Activated T-helper 1 cell treated with anti-CD3 and anti-CD28 coated beads, Interleukin-12 subunit alpha, Interleukin-12 subunit beta, Interleukin-2, Interleukin-4 antibody, amounts not matched to agents 30 ng/mL and 10 ng/mL and 1 ng/mL, durations not matched to agents 14 hours and 24 hours and 36 hours (primary cell): Measurements from ENCODE around the gene PCK1. TPM values are rescaled to one million over a fixed set of nuclear protein-coding genes. Genes with fewer than 3 reads are reported as not detected.

Experiments used
- DNase-seq: peaks from one replicate; pipeline ENCODE4 v3.0.0; 2021; ENCODE audit warnings: low spot score
- H3K27ac Mint-ChIP-seq: one replicate; pipeline ENCODE4 v1.8.0; 2021; ENCODE audit warnings: mild to moderate bottlenecking, mixed read lengths
- H3K27me3 Mint-ChIP-seq: one replicate; pipeline ENCODE4 v1.8.0; 2022; ENCODE audit warnings: mild to moderate bottlenecking, moderate library complexity, mixed read lengths; ENCODE audit not compliant: insufficient read depth
- H3K36me3 Mint-ChIP-seq: one replicate; pipeline ENCODE4 v1.8.0; 2021; ENCODE audit warnings: low read depth, mixed read lengths
- H3K4me1 Mint-ChIP-seq: one replicate; pipeline ENCODE4 v1.8.0; 2021; ENCODE audit warnings: low read depth, mixed read lengths
- H3K4me3 Mint-ChIP-seq: one replicate; pipeline ENCODE4 v1.8.0; 2021; ENCODE audit warnings: mild to moderate bottlenecking, moderate library complexity, mixed read lengths
- H3K9me3 Mint-ChIP-seq: one replicate; pipeline ENCODE4 v1.8.0; 2021; ENCODE audit warnings: mixed read lengths
- intact Hi-C: fragments of 100-400 bp; cut with micrococcal nuclease; formaldehyde crosslinking; loops from one replicate; pipeline ENCODE4 v1.15.1; 2024
- total RNA-seq: library from RNA; stranded (reverse); gene quantifications from 2 replicates; pipeline ENCODE4 v1.2.3, GENCODE V29; 2022

Gene PCK1
- total RNA-seq, 1 donor from 2014 or later, result not detected

GRCh38 chr20:57594092-57594951 lies 33.4 kb downstream of the PCK1 start:
- H3K4me3 Mint-ChIP-seq, result no peak overlapping the region
- DNase-seq, result peak; percentile 17
- intact Hi-C loops, result loop anchor here (1.0 kb wide), 3 partner anchors 80 to 213 kb away; no protein-coding TSS in a partner anchor

GRCh38 chr20:57595041-57596030 lies 34.4 kb downstream of the PCK1 start:
- Mint-ChIP-seq H3K4me1 (no peaks in the 10 kb centered on the region), H3K27ac (no peak overlapping the region), H3K4me3 (no peak overlapping the region), H3K9me3 (no peaks in the 10 kb centered on the region), H3K36me3 (no peaks in the 10 kb centered on the region), H3K27me3 (peaks cover 21% of the 10 kb centered on the region)
- intact Hi-C loops, result no loop called here
- no peak for DNase-seq

More at GRCh38 chr20:57594092-57594951, 33.4 kb downstream of the PCK1 start:
- Mint-ChIP-seq H3K36me3 (no peaks in the 10 kb centered on the region), H3K27ac (no peak overlapping the region), H3K4me1 (no peaks in the 10 kb centered on the region), H3K9me3 (no peaks in the 10 kb centered on the region), H3K27me3 (peaks cover 18% of the 10 kb centered on the region)

GRCh38 chr20:57596358-57596757 lies 35.4 kb downstream of the PCK1 start:
- no peaks in the 10 kb centered on the region for H3K9me3 Mint-ChIP-seq
- peaks cover 9% of the 10 kb centered on the region for H3K4me1 Mint-ChIP-seq
- peaks cover 26% of the 10 kb centered on the region for H3K27me3 Mint-ChIP-seq
- DNase-seq, result no peak
- H3K27ac Mint-ChIP-seq, result no peak overlapping the region
- no peak overlapping the region for H3K4me3 Mint-ChIP-seq
- no peaks in the 10 kb centered on the region for H3K36me3 Mint-ChIP-seq
- intact Hi-C loops, result no loop called here

GRCh38 chr20:57596998-57597939 lies 36.4 kb downstream of the PCK1 start:
- intact Hi-C loops, result loop anchor here (1.0 kb wide), 4 partner anchors 57 to 612 kb away; no protein-coding TSS in a partner anchor
- DNase-seq, result peak; percentile 59
- H3K4me3 Mint-ChIP-seq, result no peak overlapping the region
- H3K36me3 Mint-ChIP-seq, result no peaks in the 10 kb centered on the region
- H3K4me1 Mint-ChIP-seq, result peaks cover 9% of the 10 kb centered on the region
- no peaks in the 10 kb centered on the region for H3K9me3 Mint-ChIP-seq
- peaks cover 33% of the 10 kb centered on the region for H3K27me3 Mint-ChIP-seq
- H3K27ac Mint-ChIP-seq, result no peak overlapping the region

GRCh38 chr20:57598060-57598459 lies 37.1 kb downstream of the PCK1 start:
- no peak for DNase-seq
- H3K9me3 Mint-ChIP-seq, result no peaks in the 10 kb centered on the region
- peaks cover 9% of the 10 kb centered on the region for H3K4me1 Mint-ChIP-seq
- no peaks in the 10 kb centered on the region for H3K36me3 Mint-ChIP-seq
- intact Hi-C loops, result no loop called here
- peaks cover 34% of the 10 kb centered on the region for H3K27me3 Mint-ChIP-seq
- H3K27ac Mint-ChIP-seq, result no peak overlapping the region
- H3K4me3 Mint-ChIP-seq, result no peak overlapping the region

GRCh38 chr20:57598491-57598890 lies 37.6 kb downstream of the PCK1 start:
- Mint-ChIP-seq H3K4me1 (peaks cover 9% of the 10 kb centered on the region), H3K36me3 (no peaks in the 10 kb centered on the region), H3K27ac (no peak overlapping the region), H3K9me3 (no peaks in the 10 kb centered on the region), H3K27me3 (peaks cover 34% of the 10 kb centered on the region), H3K4me3 (no peak overlapping the region)
- intact Hi-C loops, result no loop called here
- DNase-seq, result no peak

GRCh38 chr20:57600320-57601210 lies 39.7 kb downstream of the PCK1 start:
- H3K27me3 Mint-ChIP-seq, result peaks cover 34% of the 10 kb centered on the region
- no peak overlapping the region for H3K4me3 Mint-ChIP-seq
- no peaks in the 10 kb centered on the region for H3K36me3 Mint-ChIP-seq
- intact Hi-C loops, result no loop called here
- H3K9me3 Mint-ChIP-seq, result no peaks in the 10 kb centered on the region
- H3K4me1 Mint-ChIP-seq, result peaks cover 9% of the 10 kb centered on the region
- H3K27ac Mint-ChIP-seq, result no peak overlapping the region
- no peak for DNase-seq

GRCh38 chr20:57601211-57601570 lies 40.3 kb downstream of the PCK1 start:
- peaks cover 9% of the 10 kb centered on the region for H3K4me1 Mint-ChIP-seq
- no peak overlapping the region for H3K4me3 Mint-ChIP-seq
- no peak overlapping the region for H3K27ac Mint-ChIP-seq
- DNase-seq, result no peak
- peaks cover 34% of the 10 kb centered on the region for H3K27me3 Mint-ChIP-seq
- intact Hi-C loops, result no loop called here
- no peaks in the 10 kb centered on the region for H3K36me3 Mint-ChIP-seq
- no peaks in the 10 kb centered on the region for H3K9me3 Mint-ChIP-seq

- H3K27me3 Mint-ChIP-seq, result peaks cover 35% of the 10 kb centered on the region
- H3K36me3 Mint-ChIP-seq, result no peaks in the 10 kb centered on the region
- intact Hi-C loops, result no loop called here
- no peaks in the 10 kb centered on the region for H3K9me3 Mint-ChIP-seq
- no peak for DNase-seq
- H3K4me3 Mint-ChIP-seq, result no peak overlapping the region
- peaks cover 9% of the 10 kb centered on the region for H3K4me1 Mint-ChIP-seq
- H3K27ac Mint-ChIP-seq, result no peak overlapping the region
These were observed 40.8 kb downstream of the PCK1 start for GRCh38 chr20:57601737-57602136.

- Mint-ChIP-seq H3K4me3 (no peak overlapping the region), H3K27me3 (peaks cover 33% of the 10 kb centered on the region), H3K4me1 (peaks cover 9% of the 10 kb centered on the region), H3K27ac (no peak overlapping the region), H3K9me3 (no peaks in the 10 kb centered on the region), H3K36me3 (peaks cover 2% of the 10 kb centered on the region)
- DNase-seq, result no peak
- intact Hi-C loops, result no loop called here
These were observed 42.2 kb downstream of the PCK1 start for GRCh38 chr20:57603120-57603519.

- intact Hi-C loops, result no loop called here
- peaks cover 9% of the 10 kb centered on the region for H3K36me3 Mint-ChIP-seq
- DNase-seq, result no peak
- peaks cover 25% of the 10 kb centered on the region for H3K27me3 Mint-ChIP-seq
- no peaks in the 10 kb centered on the region for H3K9me3 Mint-ChIP-seq
- peaks cover 9% of the 10 kb centered on the region for H3K4me1 Mint-ChIP-seq
- no peak overlapping the region for H3K27ac Mint-ChIP-seq
- no peak overlapping the region for H3K4me3 Mint-ChIP-seq
These were observed 44.1 kb downstream of the PCK1 start for GRCh38 chr20:57605045-57605444.
